ENCODE results near the gene GRIP2.

Gene GRIP2

GRCh38 chr3:14539742-14540491 is at the start of gene GRIP2:
TSS of gene GRIP2 (minus strand) at chr3:14540342. CDS start at chr3:14540308, 34 bp downstream.
- H3K4me2 ChIP-seq (ENCODE audit: low read depth, low read length): no peak within 1 kb of the TSS
- H3K4me3 ChIP-seq (ENCODE audit: low read length): no peak within 1 kb of the TSS
- H3F3A ChIP-seq (ENCODE audit: insufficient read depth, low read length): no peaks in the 10 kb centered on the region
- no peaks in the 10 kb centered on the region for H3K36me3 ChIP-seq (replicated peaks; ENCODE audit: insufficient read depth, low read length)
- H3K79me2 ChIP-seq (ENCODE audit: low read length): no peaks in the 10 kb centered on the region
- H4K20me1 ChIP-seq (ENCODE audit: insufficient read depth, low read length): no peaks in the 10 kb centered on the region
- H3K27me3 ChIP-seq (replicated peaks; ENCODE audit: insufficient read depth, low read length): peaks cover 48% of the 10 kb centered on the region
- H3K27ac ChIP-seq (ENCODE audit: low read length): no peak within 1 kb of the TSS
- H3K4me1 ChIP-seq (ENCODE audit: low read length): no peaks in the 10 kb centered on the region
- no peak for DNase-seq
- H2AFZ ChIP-seq (ENCODE audit: low read length): no peak within 1 kb of the TSS
- H3K9ac ChIP-seq (ENCODE audit: low read length): no peak within 1 kb of the TSS
- H3K9me2 ChIP-seq (replicated peaks; ENCODE audit: insufficient read depth, low read length): no peaks in the 10 kb centered on the region
- H3K9me3 ChIP-seq (replicated peaks; ENCODE audit: insufficient read depth, low read length): no peaks in the 10 kb centered on the region
- no peak for TF ChIP-seq CTCF (IDR thresholded peaks at IDR 0.05; ENCODE audit: low read length)
- TF ChIP-seq EZH2 (optimal IDR thresholded peaks at IDR 0.05; ENCODE audit: low read depth, low read length): no peak
- TF ChIP-seq EZH2phosphoT487 (IDR thresholded peaks at IDR 0.05; ENCODE audit: low read length): no peak

GRCh38 chr3:14588425-14589112 is 48.4 kb upstream of the GRIP2 start:
- Histone ChIP-seq H3K4me1 (ENCODE audit: low read length) (no peaks in the 10 kb centered on the region), H3K27ac (ENCODE audit: low read length) (no peak overlapping the region), H3K4me2 (ENCODE audit: low read depth, low read length) (no peak overlapping the region), H3K9me3 (replicated peaks; ENCODE audit: insufficient read depth, low read length) (no peaks in the 10 kb centered on the region), H3K4me3 (ENCODE audit: low read length) (no peak overlapping the region), H3K79me2 (ENCODE audit: low read length) (no peaks in the 10 kb centered on the region), H3K9me2 (replicated peaks; ENCODE audit: insufficient read depth, low read length) (no peaks in the 10 kb centered on the region), H4K20me1 (ENCODE audit: insufficient read depth, low read length) (no peaks in the 10 kb centered on the region), H3K9ac (ENCODE audit: low read length) (no peak overlapping the region), H3F3A (ENCODE audit: insufficient read depth, low read length) (no peaks in the 10 kb centered on the region), H2AFZ (ENCODE audit: low read length) (no peak overlapping the region), H3K36me3 (replicated peaks; ENCODE audit: insufficient read depth, low read length) (no peaks in the 10 kb centered on the region), H3K27me3 (replicated peaks; ENCODE audit: insufficient read depth, low read length) (peaks cover 53% of the 10 kb centered on the region)
- TF ChIP-seq EZH2 (optimal IDR thresholded peaks at IDR 0.05; ENCODE audit: low read depth, low read length): no peak
- no peak for TF ChIP-seq CTCF (IDR thresholded peaks at IDR 0.05; ENCODE audit: low read length)
- no peak for TF ChIP-seq EZH2phosphoT487 (IDR thresholded peaks at IDR 0.05; ENCODE audit: low read length)
- no peak for DNase-seq

- DNase-seq: no peak
- H2AFZ ChIP-seq (ENCODE audit: low read length): no peak overlapping the region
- H3K79me2 ChIP-seq (ENCODE audit: low read length): no peaks in the 10 kb centered on the region
- H3K9ac ChIP-seq (ENCODE audit: low read length): no peak overlapping the region
- no peaks in the 10 kb centered on the region for H4K20me1 ChIP-seq (ENCODE audit: insufficient read depth, low read length)
- H3K36me3 ChIP-seq (replicated peaks; ENCODE audit: insufficient read depth, low read length): no peaks in the 10 kb centered on the region
- TF ChIP-seq EZH2phosphoT487 (IDR thresholded peaks at IDR 0.05; ENCODE audit: low read length) (no peak), EZH2 (optimal IDR thresholded peaks at IDR 0.05; ENCODE audit: low read depth, low read length) (no peak), CTCF (IDR thresholded peaks at IDR 0.05; ENCODE audit: low read length) (no peak)
- no peaks in the 10 kb centered on the region for H3K9me3 ChIP-seq (replicated peaks; ENCODE audit: insufficient read depth, low read length)
- no peaks in the 10 kb centered on the region for H3K9me2 ChIP-seq (replicated peaks; ENCODE audit: insufficient read depth, low read length)
- no peak overlapping the region for H3K27ac ChIP-seq (ENCODE audit: low read length)
- no peak overlapping the region for H3K4me3 ChIP-seq (ENCODE audit: low read length)
- no peaks in the 10 kb centered on the region for H3F3A ChIP-seq (ENCODE audit: insufficient read depth, low read length)
- H3K4me2 ChIP-seq (ENCODE audit: low read depth, low read length): no peak overlapping the region
- peaks cover 53% of the 10 kb centered on the region for H3K27me3 ChIP-seq (replicated peaks; ENCODE audit: insufficient read depth, low read length)
- no peaks in the 10 kb centered on the region for H3K4me1 ChIP-seq (ENCODE audit: low read length)
These were observed 47.7 kb upstream of the GRIP2 start for GRCh38 chr3:14587740-14588360.
